Measurements from ENCODE around the gene NEAT1.

DNA sequence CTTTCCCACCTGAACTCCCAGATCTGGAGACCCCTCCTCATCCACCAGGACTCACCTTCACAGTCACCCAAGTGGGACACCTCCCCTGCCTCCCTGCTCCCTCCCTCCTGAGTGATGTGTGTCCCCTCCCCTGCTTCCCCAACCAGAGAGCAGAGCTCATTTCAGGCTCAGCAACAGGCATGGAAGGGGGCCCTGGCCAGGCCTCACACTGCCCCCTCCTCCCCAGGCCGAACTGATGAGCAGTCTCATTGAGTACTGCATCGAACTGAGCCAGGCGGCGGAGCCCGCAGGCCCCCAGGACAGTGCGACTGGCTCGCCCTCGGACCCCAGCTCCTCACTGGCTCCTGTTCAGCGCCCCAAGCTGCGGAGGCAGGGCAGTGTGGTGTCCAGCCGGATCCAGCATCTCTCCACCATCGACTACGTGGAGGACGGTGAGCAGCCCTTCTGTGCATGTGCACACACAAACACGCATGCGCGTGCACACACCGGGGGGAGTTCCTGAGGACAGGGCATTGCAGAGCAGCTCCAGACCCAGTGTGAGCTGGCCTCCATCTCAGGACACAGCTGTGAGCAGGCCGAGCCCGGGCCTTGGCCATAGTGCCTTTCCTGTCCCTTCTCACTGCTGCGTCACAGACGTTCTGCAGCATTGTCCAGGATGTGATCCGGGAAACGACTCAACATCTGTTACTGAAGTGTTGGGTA, 17.8 kb upstream of the NEAT1 start:
- TF ChIP-seq EZH2phosphoT487 (IDR thresholded peaks at IDR 0.05; ENCODE audit: insufficient read depth, low read depth) = no peak
- no peak for TF ChIP-seq EZH2 (IDR thresholded peaks at IDR 0.05; ENCODE audit: insufficient read depth, poor library complexity, severe bottlenecking)
